T-helper 1 cell treated with Interleukin-12 subunit alpha and Interleukin-12 subunit beta and Interleukin-4 antibody, amounts not matched to agents 30 ng/mL and 1 ng/mL, for 36 hours (primary cell): ENCODE data around the gene DAZAP1. TPM values are rescaled to one million over a fixed set of nuclear protein-coding genes. Genes with fewer than 3 reads are reported as not detected.

ENCODE experiments used
- intact Hi-C: fragments of 100-400 bp; cut with micrococcal nuclease; formaldehyde crosslinking; loops from one replicate; pipeline ENCODE4 v1.15.1; 2024
- total RNA-seq: library from RNA; stranded (reverse); gene quantifications from 2 replicates; pipeline ENCODE4 v1.2.3, GENCODE V29; 2022

The DAZAP1 gene
- total RNA-seq, 1 donor from 2014 or later = 211 TPM

GRCh38 chr19:1483131-1483978 lies 76.0 kb downstream of the DAZAP1 start:
- intact Hi-C loops = no loop called here

GRCh38 chr19:1483979-1484428 lies 76.6 kb downstream of the DAZAP1 start:
- intact Hi-C loops = no loop called here

Other genes with a start within 250 kb of the DAZAP1 start
- gene SBNO2, start 233.3 kb upstream of the DAZAP1 start, total RNA-seq = 164 and 179 TPM in 2 replicates
- gene STK11, start 201.8 kb upstream of the DAZAP1 start, total RNA-seq = 68.7 and 77.1 TPM in 2 replicates
- 0.10 TPM in 1 of 2 replicates, not detected in the other for gene CBARP, start 169.6 kb upstream of the DAZAP1 start, total RNA-seq
- gene ATP5F1D, start 165.8 kb upstream of the DAZAP1 start, total RNA-seq = 161 and 183 TPM in 2 replicates
- gene MIDN, start 159.0 kb upstream of the DAZAP1 start, total RNA-seq = 106 and 107 TPM in 2 replicates
- 208 and 213 TPM in 2 replicates for gene CIRBP, start 138.3 kb upstream of the DAZAP1 start, total RNA-seq
- 55.8 and 64.6 TPM in 2 replicates for gene FAM174C, start 132.1 kb upstream of the DAZAP1 start, total RNA-seq
- not detected in 2 replicates for gene EFNA2, start 121.7 kb upstream of the DAZAP1 start, total RNA-seq
- 104 and 109 TPM in 2 replicates for gene NDUFS7, start 23.7 kb upstream of the DAZAP1 start, total RNA-seq
- 13.5 and 18.8 TPM in 2 replicates for gene GAMT, start 6.0 kb upstream of the DAZAP1 start, total RNA-seq
- 1,137 and 1,164 TPM in 2 replicates for gene RPS15, start 30.8 kb downstream of the DAZAP1 start, total RNA-seq
- 0.15 and 0.29 TPM in 2 replicates for gene APC2, start 42.5 kb downstream of the DAZAP1 start, total RNA-seq
- gene C19orf25, start 71.6 kb downstream of the DAZAP1 start, total RNA-seq = 43.1 and 45.2 TPM in 2 replicates
- gene PCSK4, start 82.8 kb downstream of the DAZAP1 start, total RNA-seq = 1.0 and 1.5 TPM in 2 replicates
- 1.0 and 1.7 TPM in 2 replicates for gene REEP6, start 83.6 kb downstream of the DAZAP1 start, total RNA-seq
- gene ADAMTSL5, start 105.4 kb downstream of the DAZAP1 start, total RNA-seq = 2.5 and 3.2 TPM in 2 replicates
- not detected in 2 replicates for gene PLK5, start 116.5 kb downstream of the DAZAP1 start, total RNA-seq
- 7.6 and 8.3 TPM in 2 replicates for gene MEX3D, start 160.7 kb downstream of the DAZAP1 start, total RNA-seq
- 90.7 and 93.2 TPM in 2 replicates for gene MBD3, start 185.3 kb downstream of the DAZAP1 start, total RNA-seq
- 167 and 185 TPM in 2 replicates for gene UQCR11, start 197.9 kb downstream of the DAZAP1 start, total RNA-seq
- gene TCF3, start 245.0 kb downstream of the DAZAP1 start, total RNA-seq = 73.7 and 73.8 TPM in 2 replicates